GM12878 (cell line): ENCODE results near the gene UNC93B1. TPM values are rescaled to one million over a fixed set of nuclear protein-coding genes. Genes with fewer than 3 reads are reported as not detected.

ENCODE experiments used
- ATAC-seq: fragments of 200-7000 bp; cut with Tn5 transposase; 3 replicates; pipeline ENCODE4 v1.9.1; 2020; ENCODE audit warnings: mild to moderate bottlenecking, moderate library complexity
- BruUV-seq: library from RNA; stranded (reverse); fragments of 400-500 nt; replicated peaks from 2 replicates; lab custom pipeline; 2021; lab: Mats Ljungman, UMichigan
- CTCF ChIA-PET: fragments of 300-600 bp; sonication (Branson Sonifier 250); formaldehyde crosslinking; extraction: SDS; loops from one replicate; lab custom pipeline; 2021; ENCODE audit warnings: inconsistent platforms; lab: Yijun Ruan, JAX
- POLR2A ChIA-PET: fragments of 350-600 bp; formaldehyde crosslinking; extraction: SDS; loops from one replicate; lab custom pipeline; 2021; ENCODE audit warnings: inconsistent platforms; lab: Charles Lee
- RAD21 ChIA-PET: fragments of 300-600 bp; sonication (Branson Sonifier 250); formaldehyde crosslinking; loops from one replicate; lab custom pipeline; 2023; ENCODE audit warnings: antibody characterized with exemption; ENCODE audit not compliant: unreplicated experiment; lab: Charles Lee
- SMC1A ChIA-PET: fragments of 300-600 bp; sonication (Branson Sonifier 250); formaldehyde crosslinking; loops from one replicate; lab custom pipeline; 2023; ENCODE audit not compliant: unreplicated experiment, uncharacterized antibody; lab: Charles Lee
- DNase-seq: peaks from one replicate; pipeline ENCODE4 v3.0.0-alpha.2; 2011; ENCODE audit warnings: low read depth, low spot score
- FAIRE-seq: peaks from 3 replicates; lab custom pipeline; 2011; peaks lifted over from hg19 to GRCh38; lab: Jason Lieb, UNC
- H2AFZ ChIP-seq: 2 replicates; pipeline ENCODE4 v1.6.0; 2011; ENCODE audit warnings: low read depth, low read length, control low read depth; ENCODE audit not compliant: control insufficient read depth
- H3K27ac ChIP-seq: 2 replicates; pipeline ENCODE4 v1.5.1; 2011; ENCODE audit warnings: control low read depth; ENCODE audit not compliant: control insufficient read depth, insufficient read depth
- H3K27me3 ChIP-seq, 2 experiments: replicated peaks in 1 of 2; 2 replicates each; pipeline versions ENCODE4 v1.6.0 to v1.6.1; 2011; ENCODE audit warnings: low read length in 1 of 2; ENCODE audit not compliant: control insufficient read depth in 2 of 2, insufficient read depth in 2 of 2
- H3K36me3 ChIP-seq, 2 experiments: 2 replicates each; pipeline ENCODE4 v1.5.1; 2011; ENCODE audit warnings: low read length in 1 of 2; ENCODE audit not compliant: control insufficient read depth in 2 of 2, insufficient read depth in 2 of 2
- H3K4me1 ChIP-seq: 2 replicates; pipeline ENCODE4 v1.6.1; 2011; ENCODE audit warnings: mild to moderate bottlenecking, low read length, moderate library complexity, mixed read lengths; ENCODE audit not compliant: control insufficient read depth, insufficient read depth
- H3K4me2 ChIP-seq: 2 replicates; pipeline ENCODE4 v1.6.0; 2011; ENCODE audit warnings: control low read depth; ENCODE audit not compliant: control insufficient read depth, insufficient read depth
- H3K4me3 ChIP-seq: fragments of 200-600 bp; sonication (generic); 2 replicates; pipeline ENCODE4 v1.5.1; 2016
- H3K79me2 ChIP-seq: 2 replicates; pipeline ENCODE4 v1.6.0; 2011; ENCODE audit warnings: low read length; ENCODE audit not compliant: control insufficient read depth, insufficient read depth
- H3K9ac ChIP-seq: 2 replicates; pipeline ENCODE4 v1.8.0; 2011; ENCODE audit warnings: low read length, control low read depth, mixed read lengths; ENCODE audit not compliant: control insufficient read depth, insufficient read depth
- H3K9me3 ChIP-seq: replicated peaks from 3 replicates; pipeline ENCODE4 v1.5.1; 2011; ENCODE audit warnings: mild to moderate bottlenecking, low read length; ENCODE audit not compliant: control insufficient read depth, insufficient read depth
- H4K20me1 ChIP-seq: 2 replicates; pipeline ENCODE4 v1.6.0; 2011; ENCODE audit not compliant: control insufficient read depth, insufficient read depth
- ATF2 ChIP-seq: IDR thresholded peaks from 2 replicates; pipeline ENCODE4 v1.6.1; 2012; ENCODE audit warnings: low read length, inconsistent platforms
- BHLHE40 ChIP-seq, 2 experiments: fragments of 450-650 bp in 1 of 2; IDR thresholded peaks; 2 replicates each; pipeline ENCODE4 v1.6.1; 2011 to 2017; ENCODE audit warnings: low read depth in 2 of 2, borderline replicate concordance in 1 of 2, improper control_type of control experiment in 1 of 2, low read length in 1 of 2, mild to moderate bottlenecking in 1 of 2
- EP300 ChIP-seq, 2 experiments: fragments of 150-350 bp in 1 of 2; IDR thresholded peaks; 2 replicates each; pipeline ENCODE4 v1.6.1; 2011 to 2012; ENCODE audit warnings: low read depth in 2 of 2, low read length in 2 of 2, borderline replicate concordance in 1 of 2, improper control_type of control experiment in 1 of 2, inconsistent platforms in 1 of 2; ENCODE audit not compliant: control insufficient read depth in 1 of 2
- GATAD2B ChIP-seq: fragments of 450-650 bp; conservative IDR thresholded peaks from 2 replicates; pipeline ENCODE4 v1.6.1; 2017; ENCODE audit warnings: low read depth, mild to moderate bottlenecking, moderate library complexity
- NFYB ChIP-seq: IDR thresholded peaks from 2 replicates; pipeline ENCODE4 v1.6.1; 2011; ENCODE audit warnings: low read depth, mild to moderate bottlenecking, low read length, improper control_type of control experiment, moderate library complexity; ENCODE audit not compliant: insufficient read depth
- RB1 ChIP-seq: fragments of 450-650 bp; formaldehyde crosslinking; IDR thresholded peaks from 2 replicates; pipeline ENCODE4 v1.6.1; 2017; ENCODE audit warnings: mild to moderate bottlenecking, borderline replicate concordance
- SIX5 ChIP-seq: IDR thresholded peaks from 2 replicates; pipeline ENCODE4 v1.6.1; 2011; ENCODE audit warnings: mild to moderate bottlenecking, low read depth, low read length, moderate library complexity; ENCODE audit not compliant: severe bottlenecking
- SP1 ChIP-seq: IDR thresholded peaks from one replicate; pipeline ENCODE4 v1.6.1; 2011; ENCODE audit warnings: low read depth, low read length
- SREBF1 ChIP-seq: IDR thresholded peaks from 2 replicates; pipeline ENCODE4 v1.6.1; 2012; ENCODE audit warnings: mild to moderate bottlenecking, low read length
- SRF ChIP-seq, 2 experiments: IDR thresholded peaks; 2 replicates each; pipeline ENCODE4 v1.6.1; 2011; ENCODE audit warnings: low read depth in 2 of 2, low read length in 2 of 2, mild to moderate bottlenecking in 1 of 2, moderate library complexity in 1 of 2
- WGBS: methylation state at CpG from one replicate; pipeline ENCODE4 v1.1.6; 2016; ENCODE audit warnings: low lambda C conversion rate; ENCODE audit not compliant: insufficient replicate concordance, insufficient coverage; ENCODE audit errors: missing lambda C conversion rate; 5-methylcytosine and 5-hydroxymethylcytosine counted together
- in situ Hi-C: fragments of 300-500 bp; cut with MboI; formaldehyde crosslinking; loops from 9 replicates; pipeline ENCODE4 v1.14.3; 2018; ENCODE audit warnings: mixed read lengths
- intact Hi-C: fragments of 100-400 bp; cut with micrococcal nuclease; formaldehyde crosslinking; loops from one replicate; pipeline ENCODE4 v1.14.2; 2022; ENCODE audit not compliant: unreplicated experiment
- polyA plus RNA-seq, 11 experiments: library from polyadenylated mRNA; depleted of rRNA in 4 of 11; unstranded in 6 of 11; stranded (reverse) in 5 of 11; fragments of >200 nt; fragmentation: Nextera tagmentation in 4 of 11; fragmentation: Illumina TruSeq in 1 of 11; extraction: Ambion mirVana in 4 of 11; extraction: Trizol in 1 of 11; gene quantifications; 1 replicate in 1 of 11; 2 replicates in 10 of 11; pipeline versions ENCODE4 v1.2.1 to v1.2.3, GENCODE V29; 2011 to 2016; ENCODE audit warnings: inconsistent platforms in 2 of 11, missing spikeins in 2 of 11, low read depth in 1 of 11
- total RNA-seq, 4 experiments: library from RNA; depleted of rRNA in 3 of 4; stranded (reverse); fragments of >200 nt in 3 of 4; fragmentation: Illumina TruSeq in 1 of 4; extraction: Trizol in 1 of 4; gene quantifications; 2 replicates each; pipeline versions ENCODE4 v1.2.1 to v1.2.3, GENCODE V29; 2013 to 2021

The UNC93B1 gene
- total and polyA plus RNA-seq, 10 of the 15 experiments (the other 5 are each of a cell fraction or from before 2014, with no cell fraction given) = 1.3 to 79.7 (median 36.3) TPM

- TF ChIP-seq SIX5 = no peak
- no peak; the same call in 1 of the 2 replicates for TF ChIP-seq RB1
- no peak for TF ChIP-seq NFYB
- TF ChIP-seq SREBF1 = no peak
- TF ChIP-seq EP300 (IDR thresholded peaks at IDR 0.05; ENCODE audit: borderline replicate concordance in 1 of 2, control insufficient read depth in 1 of 2, low read depth in 2 of 2, low read length in 2 of 2) = no peak
- no peak for TF ChIP-seq ATF2
- peak; percentile 75 for TF ChIP-seq GATAD2B
Observed at GRCh38 chr11:68040101-68040956, 36.4 kb upstream of the UNC93B1 start (continued).

- peak; percentile 16 for ATAC-seq
- BruUV-seq = TSS peak; percentile 69
- H3K9me3 ChIP-seq = no peaks in the 10 kb centered on the region
- H3K4me3 ChIP-seq = peak overlapping the region; percentile 99
- intact Hi-C loops (loop anchor here (5.0 kb wide), 1 partner anchor 37 kb away; the partner anchor contains the start of gene UNC93B1), in situ Hi-C loops (no loop called here)
- peak overlapping the region; percentile 79 for H3K9ac ChIP-seq
- CTCF ChIA-PET = interaction anchor here (0.8 to 1.6 kb wide), 4 partner anchors 79 to 218 kb away, joined by 3 to 7 read pairs (median 4); no protein-coding TSS in a partner anchor
- H3K4me1 ChIP-seq = peaks cover 13% of the 10 kb centered on the region
- SMC1A ChIA-PET = interaction anchor here (0.9 to 3.0 kb wide), 7 partner anchors 9 to 165 kb away, joined by 3 to 19 read pairs (median 4); partner anchors contain the start of gene NDUFS8
- H2AFZ ChIP-seq = peak overlapping the region; percentile 5; the same call in 1 of the 2 replicates
- WGBS = under 1% methylated on average over 8 of the region's 10 CpGs
- DNase-seq = no peak
- peak overlapping the region; percentile 84 for H3K4me2 ChIP-seq
- H3K27ac ChIP-seq = peak overlapping the region; percentile 91
- FAIRE-seq = peak; percentile 35
- TF ChIP-seq BHLHE40 (IDR thresholded peaks at IDR 0.05; ENCODE audit: borderline replicate concordance in 1 of 2, low read depth in 2 of 2, low read length in 1 of 2) (peak in 1 of 2 experiments; percentile 54; a peak in 2 of 4 replicates), SP1 (no peak), SRF (IDR thresholded peaks at IDR 0.05; ENCODE audit: low read depth in 2 of 2, low read length in 2 of 2) (peak in 1 of 2 experiments; percentile 69; a peak in 2 of 4 replicates)
- POLR2A ChIA-PET = interaction anchor here (0.6 to 3.4 kb wide), 14 partner anchors 9 to 1772 kb away, joined by 3 to 21 read pairs (median 3); partner anchors contain the start of genes C11orf24 and NDUFS8
- H3K79me2 ChIP-seq = peaks cover 46% of the 10 kb centered on the region
- peaks cover 6 to 19% of the 10 kb centered on the region in 2 experiments; a peak in 3 of 4 replicates for H3K36me3 ChIP-seq
- no peaks in the 10 kb centered on the region for H3K27me3 ChIP-seq
- RAD21 ChIA-PET = interaction anchor here (0.6 to 4.3 kb wide), 5 partner anchors 33 to 773 kb away, joined by 3 to 23 read pairs (median 4); no protein-coding TSS in a partner anchor
- no peaks in the 10 kb centered on the region; the same call in 1 of the 2 replicates for H4K20me1 ChIP-seq
Observed at GRCh38 chr11:68039526-68040086, 35.7 kb upstream of the UNC93B1 start.
